H1 (cell line): ENCODE data around the gene FOXC1. TPM values are rescaled to one million over a fixed set of nuclear protein-coding genes. Genes with fewer than 3 reads are reported as not detected.

ENCODE experiments used
- CTCF ChIA-PET: fragments of 300-600 bp; sonication (Branson Sonifier 250); formaldehyde crosslinking; loops from one replicate; lab custom pipeline; 2021; ENCODE audit not compliant: partially characterized antibody; lab: Charles Lee
- POLR2A ChIA-PET: fragments of 300-600 bp; sonication (Branson Sonifier 250); formaldehyde crosslinking; loops from one replicate; lab custom pipeline; 2021; ENCODE audit warnings: inconsistent platforms; ENCODE audit not compliant: partially characterized antibody; lab: Charles Lee
- DNase-seq, 2 experiments: peaks; one replicate each; pipeline versions ENCODE4 v3.0.0 to v3.0.0-alpha.2; 2010 to 2022; ENCODE audit warnings: low spot score in 2 of 2, low read depth in 1 of 2, mixed read lengths in 1 of 2
- FAIRE-seq: peaks from 2 replicates; lab custom pipeline; 2011; peaks lifted over from hg19 to GRCh38; lab: Jason Lieb, UNC
- H2AFZ ChIP-seq: 2 replicates; pipeline ENCODE4 v1.8.1; 2012; ENCODE audit warnings: low read length, inconsistent platforms
- H2AK5ac ChIP-seq: 2 replicates; pipeline ENCODE4 v1.6.1; 2013; ENCODE audit warnings: low read depth, low read length
- H2BK120ac ChIP-seq: replicated peaks from 2 replicates; pipeline ENCODE3; 2013; ENCODE audit warnings: low read depth, low read length, inconsistent platforms
- H2BK12ac ChIP-seq: 2 replicates; pipeline ENCODE4 v1.6.1; 2013; ENCODE audit warnings: low read depth, low read length
- H2BK15ac ChIP-seq: 2 replicates; pipeline ENCODE4 v1.6.1; 2013; ENCODE audit warnings: low read length
- H2BK20ac ChIP-seq: 2 replicates; pipeline ENCODE4 v1.6.1; 2013; ENCODE audit warnings: low read length
- H2BK5ac ChIP-seq: 2 replicates; pipeline ENCODE4 v1.6.1; 2013; ENCODE audit warnings: low read depth, low read length
- H3K14ac ChIP-seq: 2 replicates; pipeline ENCODE4 v1.6.1; 2013; ENCODE audit warnings: inconsistent platforms; ENCODE audit not compliant: insufficient read length
- H3K18ac ChIP-seq: 2 replicates; pipeline ENCODE4 v1.6.1; 2013; ENCODE audit warnings: low read length; ENCODE audit errors: extremely low read depth
- H3K23ac ChIP-seq: 2 replicates; pipeline ENCODE4 v1.6.1; 2013; ENCODE audit warnings: inconsistent platforms; ENCODE audit not compliant: insufficient read length
- H3K23me2 ChIP-seq: 2 replicates; pipeline ENCODE4 v1.6.1; 2013; ENCODE audit warnings: low read depth, low read length
- H3K27ac ChIP-seq: 2 replicates; pipeline ENCODE4 v1.6.1; 2011; ENCODE audit warnings: low read depth, low read length, inconsistent platforms
- H3K27me3 ChIP-seq, 4 experiments: replicated peaks in 1 of 4; 1 replicate in 1 of 4; 2 replicates in 3 of 4; pipeline versions ENCODE4 v1.6.1 to v1.8.1; 2011 to 2013; ENCODE audit warnings: low read length in 3 of 4, mild to moderate bottlenecking in 3 of 4, inconsistent platforms in 2 of 4, mixed read lengths in 2 of 4, moderate library complexity in 1 of 4; ENCODE audit not compliant: control insufficient read depth in 3 of 4, insufficient read depth in 3 of 4; ENCODE audit errors: extremely low read depth in 1 of 4
- H3K36me3 ChIP-seq, 4 experiments: 2 replicates each; pipeline versions ENCODE4 v1.6.1 to v1.8.1; 2011 to 2013; ENCODE audit warnings: mild to moderate bottlenecking in 4 of 4, low read length in 3 of 4, moderate library complexity in 2 of 4, control low read depth in 1 of 4, inconsistent platforms in 1 of 4; ENCODE audit not compliant: insufficient read depth in 4 of 4, control insufficient read depth in 2 of 4
- H3K4ac ChIP-seq: replicated peaks from 2 replicates; pipeline ENCODE3; 2013; ENCODE audit warnings: low read length, low read depth, mixed read lengths, inconsistent platforms; ENCODE audit not compliant: insufficient read length
- H3K4me1 ChIP-seq, 4 experiments: replicated peaks in 1 of 4; 1 replicate in 1 of 4; 2 replicates in 3 of 4; pipeline versions ENCODE4 v1.6.1 to v1.8.1; 2011 to 2013; ENCODE audit warnings: low read length in 3 of 4, inconsistent platforms in 2 of 4, mixed read lengths in 1 of 4; ENCODE audit not compliant: insufficient read depth in 4 of 4, control insufficient read depth in 3 of 4
- H3K4me2 ChIP-seq, 2 experiments: 2 replicates each; pipeline versions ENCODE4 v1.6.1 to v1.8.1; 2011 to 2013; ENCODE audit warnings: low read depth in 2 of 2, low read length in 2 of 2, control low read depth in 1 of 2, inconsistent platforms in 1 of 2, mild to moderate bottlenecking in 1 of 2; ENCODE audit not compliant: insufficient read depth in 1 of 2
- H3K4me3 ChIP-seq, 4 experiments: fragments of 200-600, 300-600 bp in 1 of 4; sonication (generic), shearing (Covaris generic), sonication (Bioruptor Twin) in 1 of 4; 2 replicates each; pipeline versions ENCODE4 v1.5.1 to v1.8.1; 2011 to 2016; ENCODE audit warnings: low read length in 4 of 4, low read depth in 3 of 4, control low read depth in 2 of 4, inconsistent platforms in 2 of 4, mild to moderate bottlenecking in 2 of 4, mixed read lengths in 1 of 4, moderate library complexity in 1 of 4; ENCODE audit not compliant: insufficient read depth in 2 of 4; ENCODE audit errors: extremely low read depth in 1 of 4
- H3K56ac ChIP-seq: replicated peaks from 2 replicates; pipeline ENCODE3; 2013; ENCODE audit warnings: low read depth, mild to moderate bottlenecking, mixed read lengths, low read length, inconsistent platforms; ENCODE audit not compliant: insufficient read length
- H3K79me1 ChIP-seq: 2 replicates; pipeline ENCODE4 v1.6.1; 2013; ENCODE audit warnings: low read depth, low read length, control low read depth
- H3K79me2 ChIP-seq, 2 experiments: 2 replicates each; pipeline versions ENCODE4 v1.6.1 to v1.8.1; 2012 to 2013; ENCODE audit warnings: low read length in 2 of 2, mild to moderate bottlenecking in 2 of 2, inconsistent platforms in 1 of 2; ENCODE audit not compliant: insufficient read depth in 2 of 2, control insufficient read depth in 1 of 2
- H3K9ac ChIP-seq, 4 experiments: replicated peaks in 1 of 4; 1 replicate in 1 of 4; 2 replicates in 3 of 4; pipeline versions ENCODE4 v1.6.1 to v1.8.1; 2011 to 2013; ENCODE audit warnings: low read depth in 3 of 4, low read length in 3 of 4, control low read depth in 2 of 4, mild to moderate bottlenecking in 2 of 4, moderate library complexity in 2 of 4, inconsistent platforms in 1 of 4; ENCODE audit errors: extremely low read depth in 1 of 4
- H3K9me3 ChIP-seq, 2 experiments: 2 replicates each; pipeline versions ENCODE4 v1.6.1 to v1.8.1; 2012 to 2013; ENCODE audit warnings: mild to moderate bottlenecking in 2 of 2, moderate library complexity in 2 of 2, control low read depth in 1 of 2, inconsistent platforms in 1 of 2, low read depth in 1 of 2, low read length in 1 of 2, mixed read lengths in 1 of 2; ENCODE audit not compliant: insufficient read depth in 2 of 2
- H4K20me1 ChIP-seq, 2 experiments: replicated peaks in 1 of 2; 2 replicates each; pipeline versions ENCODE3 to v1.8.1; 2011 to 2013; ENCODE audit warnings: inconsistent platforms in 2 of 2, low read length in 2 of 2, mild to moderate bottlenecking in 1 of 2; ENCODE audit not compliant: insufficient read depth in 2 of 2, control insufficient read depth in 1 of 2
- H4K5ac ChIP-seq: 2 replicates; pipeline ENCODE4 v1.6.1; 2013; ENCODE audit warnings: low read length, low read depth, mixed read lengths, inconsistent platforms; ENCODE audit not compliant: insufficient read length
- H4K8ac ChIP-seq: 2 replicates; pipeline ENCODE4 v1.8.0; 2013; ENCODE audit warnings: mild to moderate bottlenecking, moderate library complexity, low read length, inconsistent platforms; ENCODE audit not compliant: insufficient read depth; ENCODE audit errors: extremely low read depth
- H4K91ac ChIP-seq: replicated peaks from 2 replicates; pipeline ENCODE3; 2013; ENCODE audit warnings: low read length, mixed read lengths, inconsistent platforms; ENCODE audit not compliant: insufficient read length
- BRCA1 ChIP-seq: IDR thresholded peaks from 2 replicates; pipeline ENCODE4 v1.6.1; 2012; ENCODE audit warnings: low read depth, low read length, improper control_type of control experiment
- CBX8 ChIP-seq: fragments of 300-800, 300-1000 bp; sonication (generic); IDR thresholded peaks from 2 replicates; pipeline ENCODE4 v1.7.1; 2016; ENCODE audit warnings: low read depth, low read length, borderline replicate concordance
- EZH2 ChIP-seq: fragments of 200-600 bp; sonication (generic); IDR thresholded peaks from 2 replicates; pipeline ENCODE4 v1.7.1; 2012; ENCODE audit warnings: low read depth, mild to moderate bottlenecking, moderate library complexity, low read length, inconsistent platforms; ENCODE audit not compliant: severe bottlenecking
- RAD21 ChIP-seq, 2 experiments: IDR thresholded peaks in 1 of 2; conservative IDR thresholded peaks in 1 of 2; 2 replicates each; pipeline ENCODE4 v1.6.1; 2011; ENCODE audit warnings: low read depth in 2 of 2, low read length in 2 of 2, improper control_type of control experiment in 1 of 2, inconsistent platforms in 1 of 2, mild to moderate bottlenecking in 1 of 2, moderate library complexity in 1 of 2
- RNF2 ChIP-seq: fragments of 200-900, 300-1000 bp; sonication (generic); IDR thresholded peaks from 2 replicates; pipeline ENCODE4 v1.7.1; 2016; ENCODE audit warnings: borderline replicate concordance, low read depth, mild to moderate bottlenecking, antibody characterized with exemption, low read length; ENCODE audit not compliant: poor library complexity, severe bottlenecking; ENCODE audit errors: missing control alignments
- SAP30 ChIP-seq: fragments of 300-600 bp; sonication (generic); IDR thresholded peaks from 2 replicates; pipeline ENCODE4 v1.7.1; 2012; ENCODE audit warnings: low read length, moderate library complexity, mild to moderate bottlenecking, inconsistent platforms; ENCODE audit not compliant: insufficient read depth, insufficient replicate concordance
- SUZ12 ChIP-seq: fragments of 200-600 bp; sonication (generic); IDR thresholded peaks from 2 replicates; pipeline ENCODE4 v1.6.1; 2012; ENCODE audit warnings: mild to moderate bottlenecking, inconsistent platforms, low read length, moderate library complexity, mixed read lengths
- YY1 ChIP-seq: IDR thresholded peaks from 2 replicates; pipeline ENCODE4 v1.6.1; 2011; ENCODE audit warnings: low read depth, mild to moderate bottlenecking, low read length
- WGBS, 2 experiments: shearing (Covaris generic) in 1 of 2; methylation state at CpG; one replicate each; pipeline versions ENCODE4 v1.1.6 to v1.1.7; 2013 to 2015; ENCODE audit warnings: low lambda C conversion rate in 2 of 2, mixed read lengths in 2 of 2, inconsistent platforms in 1 of 2, low coverage in 1 of 2, missing lambda C conversion rate in 1 of 2; ENCODE audit not compliant: insufficient replicate concordance in 2 of 2, insufficient coverage in 1 of 2, insufficient read length in 1 of 2; ENCODE audit errors: extremely low coverage in 1 of 2, missing lambda C conversion rate in 1 of 2; 5-methylcytosine and 5-hydroxymethylcytosine counted together
- polyA plus RNA-seq, 7 experiments: library from polyadenylated mRNA; depleted of rRNA in 3 of 7; stranded (reverse) in 5 of 7; unstranded in 2 of 7; fragments of >200 nt in 5 of 7; fragments of 200-250 nt in 2 of 7; gene quantifications; 1 replicate in 5 of 7; 2 replicates in 1 of 7; 4 replicates in 1 of 7; pipeline versions ENCODE4 v1.2.1 to v1.2.3, GENCODE V29; 2011 to 2013; ENCODE audit warnings: missing spikeins in 2 of 7, mixed read lengths in 2 of 7
- total RNA-seq: library from RNA; stranded (reverse); fragmentation: NEBNext Ultra II Directional; extraction: Animal tissue kit (Norgen Biotek cat#: 25700); gene quantifications from 2 replicates; pipeline ENCODE4 v1.2.1, GENCODE V29; 2021

FOXC1 gene
- total and polyA plus RNA-seq, 2 of the 8 experiments (the other 6 are each of a cell fraction or from before 2014, with no cell fraction given): 0.22 TPM; not detected in 1

DNA sequence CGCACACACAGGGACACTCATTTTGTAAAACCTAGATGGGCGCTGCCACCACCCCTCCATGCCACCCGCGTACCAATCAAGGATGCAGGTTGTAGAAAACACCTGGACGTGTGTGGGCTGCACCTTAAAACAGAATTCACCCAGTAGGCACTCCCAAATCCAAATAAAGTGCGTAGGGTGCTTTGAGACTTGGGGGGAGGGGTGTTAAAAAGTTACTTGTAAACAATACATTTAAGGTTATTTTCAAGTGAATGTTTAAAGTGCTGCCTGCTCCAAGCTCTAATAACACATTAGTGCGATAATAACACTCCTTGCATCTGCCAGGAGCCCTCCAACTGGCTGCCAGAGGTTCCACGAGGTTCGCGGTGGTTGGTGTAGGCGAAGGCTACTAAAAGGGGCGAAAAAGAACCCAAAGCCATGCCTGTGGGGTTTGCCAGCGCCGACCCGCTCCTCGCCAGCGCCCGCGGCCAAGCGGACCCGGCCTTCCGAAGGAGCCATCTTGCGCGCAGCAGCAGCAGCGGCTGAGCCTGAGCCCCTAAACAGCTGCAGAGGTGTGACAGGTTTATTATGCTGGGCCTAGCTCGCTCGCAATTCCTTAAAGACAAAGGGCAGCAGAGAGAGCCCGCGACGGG, 11.5 kb downstream of the FOXC1 start:
- Histone ChIP-seq H2AFZ (no peak overlapping the region), H3K4me1 (peaks cover 0 to 28% (median 18%) of the 10 kb centered on the region in 4 experiments; a peak in 5 of 7 replicates), H3K23ac (no peak overlapping the region), H4K20me1 (peaks cover 41 to 45% of the 10 kb centered on the region in 2 experiments), H3K14ac (no peak overlapping the region), H3K79me1 (no peaks in the 10 kb centered on the region), H3K56ac (no peak overlapping the region), H2BK12ac (no peak overlapping the region), H4K8ac (no peak overlapping the region), H3K4ac (no peak overlapping the region), H3K79me2 (no peaks in the 10 kb centered on the region), H2BK15ac (no peak overlapping the region), H2BK5ac (no peak overlapping the region), H3K4me2 (peak overlapping the region; percentile 22 to 59; a peak in 3 of 4 replicates), H3K9ac (no peak overlapping the region), H2BK120ac (no peak overlapping the region), H3K27me3 (peaks cover 98 to 100% (median 100%) of the 10 kb centered on the region in 4 experiments), H3K27ac (no peak overlapping the region), H2BK20ac (no peak overlapping the region), H4K91ac (no peak overlapping the region), H3K4me3 (no peak overlapping the region), H3K18ac (no peak overlapping the region), H3K23me2 (peaks cover 6% of the 10 kb centered on the region; the same call in 1 of the 2 replicates), H4K5ac (no peak overlapping the region)
- no peak for DNase-seq
- 13% methylated on average over 30 of the region's 30 CpGs; no CpG with 5 or more reads in 1 of the 2 experiments for WGBS, 2 experiments
- FAIRE-seq: no peak
- POLR2A ChIA-PET: interaction anchor here (1.6 to 3.4 kb wide), 2 partner anchors 10 to 14 kb away, joined by 7 to 13 read pairs; no protein-coding TSS in a partner anchor
- TF ChIP-seq RAD21 (IDR thresholded peaks at IDR 0.05 in 1 of 2, conservative IDR thresholded peaks at IDR 0.05 in 1 of 2; ENCODE audit: low read depth in 2 of 2, low read length in 2 of 2): 0 out of 4 replicates have a peak, but pooled peaks of 1 of the 2 experiments have one; percentile 0
- no peak for TF ChIP-seq BRCA1
- TF ChIP-seq YY1: peak; percentile 65; the same call in 1 of the 2 replicates
- peak; percentile 89 for TF ChIP-seq RNF2
- peak; percentile 55; the same call in 1 of the 2 replicates for TF ChIP-seq CBX8
- TF ChIP-seq SAP30: no peak
- peak; percentile 83 for TF ChIP-seq EZH2
- peak; percentile 60 for TF ChIP-seq SUZ12
- TF ChIP-seq, all 59 proteins: peak for 6
- CTCF ChIA-PET: interaction anchor here (0.8 to 2.8 kb wide), 3 partner anchors 9 to 19 kb away, joined by 3 to 13 read pairs (median 13); no protein-coding TSS in a partner anchor
- H3K9me3 ChIP-seq: no peaks in the 10 kb centered on the region; a peak in 1 of 4 replicates
- peaks cover 0 to 11% (median 0%) of the 10 kb centered on the region in 4 experiments; a peak in 2 of 8 replicates for H3K36me3 ChIP-seq
- peak overlapping the region; percentile 53; the same call in 1 of the 2 replicates for H2AK5ac ChIP-seq
